Lower leg skin (tissue), 3 donors: ENCODE data around the gene SGIP1.

Source experiments
- CTCF ChIP-seq, 3 donors: fragments of 450-650 bp; IDR thresholded peaks; one replicate each; pipeline ENCODE4 v1.5.1; 2016; ENCODE audit warnings: antibody characterized with exemption in 3 of 3, mild to moderate bottlenecking in 3 of 3, moderate library complexity in 2 of 3
- POLR2A ChIP-seq, 2 donors: fragments of 450-650 bp; IDR thresholded peaks; one replicate each; pipeline ENCODE4 v1.6.1; 2016 to 2017; ENCODE audit warnings: antibody characterized with exemption in 2 of 2, mild to moderate bottlenecking in 1 of 2, moderate library complexity in 1 of 2

- TF ChIP-seq CTCF (IDR thresholded peaks at IDR 0.05) (no peak), POLR2A (IDR thresholded peaks at IDR 0.05) (no peak)
Observed at GRCh38 chr1:66500301-66500700, 33.7 kb upstream of the SGIP1 start.
